HCT116 (cell line): ENCODE results near the gene BTD. TPM values are rescaled to one million over a fixed set of nuclear protein-coding genes. Genes with fewer than 3 reads are reported as not detected.

Experiments
- ATAC-seq: fragments of 200-7000 bp; cut with Tn5 transposase; 2 replicates; pipeline ENCODE4 v1.9.1; 2020; ENCODE audit warnings: mild to moderate bottlenecking, moderate library complexity
- BruUV-seq: library from RNA; stranded (reverse); fragments of 400-500 nt; replicated peaks from 2 replicates; lab custom pipeline; 2021; lab: Mats Ljungman, UMichigan
- CTCF ChIA-PET: fragments of 300-600 bp; sonication (Branson Sonifier 250); formaldehyde crosslinking; loops from one replicate; lab custom pipeline; 2021; ENCODE audit warnings: antibody characterized with exemption; lab: Charles Lee
- POLR2A ChIA-PET: fragments of 300-600, 350-600 bp; sonication (Branson Sonifier 250); formaldehyde crosslinking; loops from one replicate; lab custom pipeline; 2021; ENCODE audit warnings: antibody characterized with exemption; lab: Charles Lee
- RAD21 ChIA-PET, 2 experiments: fragments of 300-600 bp; sonication (Branson Sonifier 250); formaldehyde crosslinking; loops; one replicate each; lab custom pipeline; 2023; ENCODE audit warnings: low total read pairs in 2 of 2; ENCODE audit not compliant: uncharacterized antibody in 2 of 2, unreplicated experiment in 2 of 2, low non-redundant PET in 1 of 2; lab: Charles Lee
- DNase-seq: peaks from one replicate; pipeline ENCODE4 v3.0.0-alpha.2; 2010; ENCODE audit warnings: low read depth, low spot score
- H2AFZ ChIP-seq: fragments of 200-600 bp; shearing (Covaris generic), sonication (generic); 2 replicates; pipeline ENCODE4 v1.6.1; 2017; ENCODE audit warnings: low read depth, mixed run types, mixed read lengths, antibody characterized with exemption, low read length; ENCODE audit not compliant: poor library complexity, severe bottlenecking
- H3K27ac ChIP-seq: 2 replicates; pipeline ENCODE4 v1.5.1; 2012; ENCODE audit warnings: low read depth, low read length
- H3K27me3 ChIP-seq: fragments of 200-600 bp; sonication (generic); 2 replicates; pipeline ENCODE4 v1.6.1; 2016; ENCODE audit warnings: mixed run types, low read length, mixed read lengths; ENCODE audit not compliant: insufficient read depth
- H3K36me3 ChIP-seq, 2 experiments: fragments of 200-500 bp in 1 of 2; fragments of 200-600 bp in 1 of 2; sonication (Bioruptor generic) in 1 of 2; sonication (generic) in 1 of 2; 2 replicates each; pipeline versions ENCODE4 v1.5.1 to v1.6.1; 2014 to 2016; ENCODE audit warnings: low read length in 2 of 2, inconsistent platforms in 1 of 2, mixed read lengths in 1 of 2, mixed run types in 1 of 2; ENCODE audit not compliant: insufficient read depth in 2 of 2, control insufficient read depth in 1 of 2
- H3K4me1 ChIP-seq, 2 experiments: fragments of 200-600 bp in 1 of 2; sonication (generic) in 1 of 2; 2 replicates each; pipeline versions ENCODE4 v1.5.1 to v1.6.1; 2012 to 2017; ENCODE audit warnings: low read length in 2 of 2, inconsistent platforms in 1 of 2, mild to moderate bottlenecking in 1 of 2, mixed read lengths in 1 of 2, mixed run types in 1 of 2, moderate library complexity in 1 of 2; ENCODE audit not compliant: insufficient read depth in 2 of 2, control insufficient read depth in 1 of 2
- H3K4me2 ChIP-seq: fragments of 200-600 bp; sonication (generic); 2 replicates; pipeline ENCODE4 v1.6.1; 2017; ENCODE audit warnings: mixed run types, low read length, mixed read lengths
- H3K4me3 ChIP-seq, 2 experiments: fragments of 200-600 bp in 1 of 2; sonication (generic) in 1 of 2; replicated peaks in 1 of 2; 2 replicates each; pipeline ENCODE4 v1.5.1; 2011 to 2016; ENCODE audit warnings: low read length in 2 of 2, control low read depth in 1 of 2, low read depth in 1 of 2, mild to moderate bottlenecking in 1 of 2, mixed read lengths in 1 of 2, mixed run types in 1 of 2
- H3K79me2 ChIP-seq: fragments of 200-600 bp; sonication (generic); 2 replicates; pipeline ENCODE4 v1.6.1; 2017; ENCODE audit warnings: mild to moderate bottlenecking, mixed run types, low read length, moderate library complexity, mixed read lengths; ENCODE audit not compliant: insufficient read depth
- H3K9ac ChIP-seq: fragments of 200-600 bp; sonication (generic); 2 replicates; pipeline ENCODE4 v1.6.1; 2016; ENCODE audit warnings: low read length, mixed read lengths
- H3K9me2 ChIP-seq: fragments of 200-600 bp; sonication (generic), shearing (Covaris generic); 2 replicates; pipeline ENCODE4 v1.6.1; 2017; ENCODE audit warnings: mixed run types, mild to moderate bottlenecking, moderate library complexity; ENCODE audit not compliant: insufficient read depth
- H3K9me3 ChIP-seq, 2 experiments: fragments of 200-500 bp in 1 of 2; fragments of 200-600 bp in 1 of 2; sonication (Bioruptor generic) in 1 of 2; sonication (generic) in 1 of 2; 2 replicates each; pipeline ENCODE4 v1.6.1; 2014 to 2017; ENCODE audit warnings: low read length in 2 of 2, mixed read lengths in 2 of 2, inconsistent platforms in 1 of 2, low read depth in 1 of 2, mild to moderate bottlenecking in 1 of 2, mixed run types in 1 of 2, moderate library complexity in 1 of 2; ENCODE audit not compliant: control insufficient read depth in 1 of 2, insufficient read depth in 1 of 2
- H4K20me1 ChIP-seq: fragments of 200-600 bp; sonication (generic), shearing (Covaris generic); 2 replicates; pipeline ENCODE4 v1.6.1; 2017; ENCODE audit warnings: mixed run types, mild to moderate bottlenecking, moderate library complexity; ENCODE audit not compliant: insufficient read depth
- CEBPB ChIP-seq: IDR thresholded peaks from 2 replicates; pipeline ENCODE4 v1.6.1; 2012; ENCODE audit warnings: low read depth
- EGR1 ChIP-seq: IDR thresholded peaks from 2 replicates; pipeline ENCODE4 v1.6.1; 2012; ENCODE audit warnings: low read depth
- EZH2phosphoT487 ChIP-seq: fragments of 200-600 bp; IDR thresholded peaks from 2 replicates; pipeline ENCODE4 v1.6.1; 2018; ENCODE audit warnings: antibody characterized with exemption, borderline replicate concordance
- FOSL1 ChIP-seq: IDR thresholded peaks from 2 replicates; pipeline ENCODE4 v1.6.1; 2012; ENCODE audit warnings: low read depth
- JUND ChIP-seq: IDR thresholded peaks from 2 replicates; pipeline ENCODE4 v1.6.1; 2012
- MAX ChIP-seq: IDR thresholded peaks from 2 replicates; pipeline ENCODE4 v1.6.1; 2012
- POLR2A ChIP-seq: IDR thresholded peaks from 2 replicates; pipeline ENCODE4 v1.7.0; 2011; ENCODE audit warnings: borderline replicate concordance; ENCODE audit not compliant: insufficient read depth, insufficient read length; ENCODE audit errors: extremely low read depth
- RAD21 ChIP-seq: IDR thresholded peaks from 2 replicates; pipeline ENCODE4 v1.6.1; 2012; ENCODE audit warnings: low read depth, mild to moderate bottlenecking
- REST ChIP-seq: IDR thresholded peaks from 2 replicates; pipeline ENCODE4 v1.6.1; 2012; ENCODE audit warnings: low read depth
- SIN3A ChIP-seq: IDR thresholded peaks from 2 replicates; pipeline ENCODE4 v1.6.1; 2012; ENCODE audit warnings: low read depth
- SP1 ChIP-seq: IDR thresholded peaks from 2 replicates; pipeline ENCODE4 v1.6.1; 2012; ENCODE audit warnings: low read depth
- YY1 ChIP-seq: IDR thresholded peaks from 2 replicates; pipeline ENCODE4 v1.6.1; 2011; ENCODE audit warnings: low read length, low read depth, moderate library complexity, mild to moderate bottlenecking; ENCODE audit not compliant: insufficient replicate concordance; ENCODE audit errors: extremely low read depth
- ZFX ChIP-seq: fragments of 450-650 bp; IDR thresholded peaks from 2 replicates; pipeline ENCODE4 v1.6.1; 2017
- intact Hi-C: fragments of 100-400 bp; cut with micrococcal nuclease; formaldehyde crosslinking; loops from 2 replicates; pipeline ENCODE4 v1.10.0; 2022
- total RNA-seq: library from RNA; stranded (reverse); gene quantifications from one replicate; pipeline ENCODE4 v1.2.1, GENCODE V29; 2021; ENCODE audit not compliant: unreplicated experiment

BTD gene
- total RNA-seq, 1 experiment from 2014 or later = 5.0 TPM

GRCh38 chr3:15646851-15647511 lies 45.4 kb downstream of the BTD start (continued):
- TF ChIP-seq REST = no peak
- TF ChIP-seq CEBPB = peak; percentile 31; the same call in 1 of the 2 replicates
- TF ChIP-seq FOSL1 = peak; percentile 95
- TF ChIP-seq POLR2A = no peak
- TF ChIP-seq SP1 = peak; percentile 82
- peak; percentile 60; the same call in 1 of the 2 replicates for TF ChIP-seq MAX
- TF ChIP-seq SIN3A = no peak
- TF ChIP-seq EGR1 = no peak

GRCh38 chr3:15647611-15648167 lies 46.1 kb downstream of the BTD start:
- peaks cover 29 to 45% of the 10 kb centered on the region in 2 experiments for H3K4me1 ChIP-seq
- no peaks in the 10 kb centered on the region for H3K79me2 ChIP-seq
- no peaks in the 10 kb centered on the region for H3K36me3 ChIP-seq
- no peaks in the 10 kb centered on the region for H4K20me1 ChIP-seq
- H3K27me3 ChIP-seq = no peaks in the 10 kb centered on the region
- POLR2A ChIA-PET = no interaction called here
- intact Hi-C loops = no loop called here
- RAD21 ChIA-PET = no interaction called here
- ATAC-seq (peak; percentile 28), DNase-seq (no peak)
- H3K4me3 ChIP-seq = peak overlapping the region in 1 of 2 experiments; percentile 34; a peak in 2 of 4 replicates
- no peak overlapping the region for H2AFZ ChIP-seq
- H3K4me2 ChIP-seq = peak overlapping the region; percentile 75
- no peaks in the 10 kb centered on the region for H3K9me2 ChIP-seq
- TF ChIP-seq REST (no peak), EGR1 (no peak), YY1 (no peak), JUND (no peak), RAD21 (no peak), POLR2A (no peak), EZH2phosphoT487 (no peak), CEBPB (no peak), ZFX (no peak)
- peak overlapping the region; percentile 67 for H3K9ac ChIP-seq
- CTCF ChIA-PET = no interaction called here
- no TSS peak for BruUV-seq
- H3K9me3 ChIP-seq = no peaks in the 10 kb centered on the region
- peak overlapping the region; percentile 96 for H3K27ac ChIP-seq
